SU-DHL-6 (cell line): ENCODE results near the gene HINT2.

Experiments
- H2AFZ ChIP-seq: fragments of 200-600 bp; sonication (generic); 2 replicates; pipeline ENCODE4 v1.6.1; 2014; ENCODE audit warnings: low read depth, mild to moderate bottlenecking, moderate library complexity, mixed read lengths, antibody characterized with exemption, low read length; ENCODE audit not compliant: severe bottlenecking
- H3F3A ChIP-seq: fragments of 200-600 bp; shearing (Covaris generic); 2 replicates; pipeline ENCODE4 v1.6.0; 2016; ENCODE audit warnings: antibody characterized with exemption, mild to moderate bottlenecking; ENCODE audit not compliant: insufficient read depth
- H3K27ac ChIP-seq: fragments of 200-600 bp; sonication (generic); 2 replicates; pipeline ENCODE4 v1.5.1; 2016; ENCODE audit warnings: low read depth, mild to moderate bottlenecking, low read length, moderate library complexity, mixed read lengths
- H3K27me3 ChIP-seq: fragments of 200-600 bp; sonication (generic), shearing (Covaris generic); 2 replicates; pipeline ENCODE4 v1.6.0; 2014; ENCODE audit warnings: mild to moderate bottlenecking, low read length
- H3K36me3 ChIP-seq: fragments of 200-600 bp; sonication (generic); 2 replicates; pipeline ENCODE4 v1.6.1; 2014; ENCODE audit warnings: mild to moderate bottlenecking, low read length, mixed read lengths
- H3K4me2 ChIP-seq: fragments of 300-600, 200-600 bp; shearing (Covaris generic), sonication (generic); 2 replicates; pipeline ENCODE4 v1.6.0; 2014; ENCODE audit warnings: low read length, low read depth, mild to moderate bottlenecking; ENCODE audit not compliant: poor library complexity, severe bottlenecking
- H3K4me3 ChIP-seq: fragments of 200-600 bp; sonication (generic); 2 replicates; pipeline ENCODE4 v1.5.1; 2014; ENCODE audit warnings: antibody characterized with exemption, low read length, mild to moderate bottlenecking, mixed read lengths; ENCODE audit not compliant: insufficient read depth, poor library complexity, severe bottlenecking
- H3K79me2 ChIP-seq: fragments of 200-600 bp; sonication (generic); 2 replicates; pipeline ENCODE4 v1.6.1; 2014; ENCODE audit warnings: mild to moderate bottlenecking, low read length, moderate library complexity; ENCODE audit not compliant: insufficient read depth
- H3K9ac ChIP-seq: fragments of 200-600 bp; sonication (generic); 2 replicates; pipeline ENCODE4 v1.7.0; 2014; ENCODE audit warnings: mild to moderate bottlenecking, low read length
- H3K9me2 ChIP-seq: fragments of 200-600 bp; sonication (generic); replicated peaks from 2 replicates; pipeline ENCODE4 v1.6.1; 2014; ENCODE audit warnings: low read length; ENCODE audit not compliant: insufficient read depth
- H3K9me3 ChIP-seq: fragments of 200-600 bp; sonication (generic); 2 replicates; pipeline ENCODE4 v1.6.1; 2014; ENCODE audit warnings: low read length, mixed read lengths; ENCODE audit not compliant: insufficient read depth
- H4K20me1 ChIP-seq: fragments of 200-600 bp; sonication (generic); 2 replicates; pipeline ENCODE4 v1.6.1; 2014; ENCODE audit warnings: low read depth, mild to moderate bottlenecking, antibody characterized with exemption, low read length, moderate library complexity, mixed read lengths
- CTCF ChIP-seq: fragments of 200-600 bp; sonication (generic); IDR thresholded peaks from one replicate; pipeline ENCODE4 v1.5.1; 2017; ENCODE audit warnings: antibody characterized with exemption, mild to moderate bottlenecking, low read length, moderate library complexity; ENCODE audit not compliant: insufficient read depth, poor library complexity, severe bottlenecking
- EZH2phosphoT487 ChIP-seq: fragments of 200-600 bp; sonication (generic), shearing (Covaris generic); conservative IDR thresholded peaks from 2 replicates; pipeline ENCODE4 v1.6.1; 2018; ENCODE audit warnings: mild to moderate bottlenecking, antibody characterized with exemption, low read length, moderate library complexity, mixed read lengths

The HINT2 gene

GRCh38 chr9:35832814-35833213 is 18.0 kb upstream of the HINT2 start:
- Histone ChIP-seq H4K20me1 (no peaks in the 10 kb centered on the region), H3K9me3 (no peaks in the 10 kb centered on the region), H3K9ac (no peak overlapping the region), H3F3A (no peaks in the 10 kb centered on the region), H3K4me3 (no peak overlapping the region), H3K27ac (no peak overlapping the region), H3K27me3 (no peaks in the 10 kb centered on the region), H3K9me2 (no peaks in the 10 kb centered on the region), H2AFZ (no peak overlapping the region), H3K36me3 (no peaks in the 10 kb centered on the region), H3K79me2 (no peaks in the 10 kb centered on the region), H3K4me2 (no peak overlapping the region)
- TF ChIP-seq CTCF (no peak), EZH2phosphoT487 (no peak)

GRCh38 chr9:35831040-35831439 is 16.2 kb upstream of the HINT2 start:
- Histone ChIP-seq H3K9me3 (no peaks in the 10 kb centered on the region), H3K36me3 (no peaks in the 10 kb centered on the region), H3F3A (no peaks in the 10 kb centered on the region), H3K79me2 (no peaks in the 10 kb centered on the region), H4K20me1 (no peaks in the 10 kb centered on the region), H3K4me2 (no peak overlapping the region), H2AFZ (no peak overlapping the region), H3K9ac (no peak overlapping the region), H3K27ac (no peak overlapping the region), H3K27me3 (no peaks in the 10 kb centered on the region), H3K9me2 (no peaks in the 10 kb centered on the region), H3K4me3 (no peak overlapping the region)
- TF ChIP-seq EZH2phosphoT487 (no peak), CTCF (no peak)

- H3K4me3 ChIP-seq = peak overlapping the region; percentile 79
- H2AFZ ChIP-seq = peak overlapping the region; percentile 97
- TF ChIP-seq EZH2phosphoT487 (no peak), CTCF (no peak)
- peak overlapping the region; percentile 60 for H3K9ac ChIP-seq
- H3K9me3 ChIP-seq = no peaks in the 10 kb centered on the region
- no peaks in the 10 kb centered on the region for H3K9me2 ChIP-seq
- H3F3A ChIP-seq = no peaks in the 10 kb centered on the region
- H3K4me2 ChIP-seq = peak overlapping the region; percentile 91
- no peaks in the 10 kb centered on the region for H3K79me2 ChIP-seq
- H4K20me1 ChIP-seq = no peaks in the 10 kb centered on the region
- H3K27ac ChIP-seq = no peak overlapping the region
- no peaks in the 10 kb centered on the region for H3K27me3 ChIP-seq
- H3K36me3 ChIP-seq = no peaks in the 10 kb centered on the region
These were observed 14.9 kb upstream of the HINT2 start for GRCh38 chr9:35829764-35830096.
